A549 (cell line): ENCODE data around the gene ZNF521. TPM values are rescaled to one million over a fixed set of nuclear protein-coding genes. Genes with fewer than 3 reads are reported as not detected.

Experiments used
- ATAC-seq, 2 experiments: fragments of 200-7000 bp in 1 of 2; fragments of >200 bp in 1 of 2; cut with Nextera tagmentation in 1 of 2; cut with Tn5 transposase in 1 of 2; 3 replicates each; pipeline versions ENCODE4 v1.8.0 to v1.9.1; 2018 to 2020; ENCODE audit warnings: mild to moderate bottlenecking in 1 of 2, moderate library complexity in 1 of 2
- CTCF ChIA-PET: fragments of 300-600 bp; sonication (Branson Sonifier 250); formaldehyde crosslinking; extraction: SDS; loops from one replicate; lab custom pipeline; 2021; ENCODE audit warnings: antibody characterized with exemption, inconsistent platforms; lab: Yijun Ruan, JAX
- POLR2A ChIA-PET: fragments of 350-600 bp; formaldehyde crosslinking; extraction: SDS; loops from one replicate; lab custom pipeline; 2021; ENCODE audit warnings: antibody characterized with exemption, inconsistent platforms; lab: Yijun Ruan, JAX
- DNase-seq, 2 experiments: peaks; one replicate each; pipeline versions ENCODE4 v3.0.0 to v3.0.0-alpha.2; 2011 to 2016; ENCODE audit warnings: low read depth in 1 of 2, low spot score in 1 of 2
- FAIRE-seq: peaks from 2 replicates; lab custom pipeline; 2011; peaks lifted over from hg19 to GRCh38; lab: Jason Lieb, UNC
- H3K27ac ChIP-seq, 2 experiments: fragments of >200 bp; sonication (Bioruptor Twin); formaldehyde crosslinking; 3 replicates each; pipeline ENCODE4 v1.5.1; 2016 to 2017
- H3K4me1 ChIP-seq: fragments of >200 bp; sonication (Bioruptor Twin); formaldehyde crosslinking; 3 replicates; pipeline ENCODE4 v1.6.1; 2016
- H3K4me2 ChIP-seq: fragments of >200 bp; sonication (Bioruptor Twin); formaldehyde crosslinking; 3 replicates; pipeline ENCODE4 v1.6.1; 2016
- H3K4me3 ChIP-seq: fragments of >200 bp; sonication (Bioruptor Twin); formaldehyde crosslinking; 3 replicates; pipeline ENCODE4 v1.5.1; 2016
- H3K9me3 ChIP-seq: fragments of >200 bp; sonication (Bioruptor Twin); formaldehyde crosslinking; 3 replicates; pipeline ENCODE4 v1.6.1; 2016
- BHLHE40 ChIP-seq: IDR thresholded peaks from 2 replicates; pipeline ENCODE4 v1.6.1; 2012; ENCODE audit warnings: low read depth, low read length, inconsistent platforms
- CBX8 ChIP-seq: fragments of 200-600 bp; sonication (generic); IDR thresholded peaks from 2 replicates; pipeline ENCODE4 v1.6.1; 2016
- CHD4 ChIP-seq: fragments of 200-600 bp; sonication (generic); IDR thresholded peaks from 2 replicates; pipeline ENCODE4 v1.6.1; 2016; ENCODE audit warnings: antibody characterized with exemption, mild to moderate bottlenecking, borderline replicate concordance
- CTCF ChIP-seq: fragments of >200 bp; sonication (Bioruptor Twin); formaldehyde crosslinking; IDR thresholded peaks from 3 replicates; pipeline ENCODE4 v1.5.1; 2016
- E2F6 ChIP-seq: IDR thresholded peaks from 2 replicates; pipeline ENCODE4 v1.6.1; 2012; ENCODE audit warnings: low read depth, borderline replicate concordance
- EP300 ChIP-seq, 2 experiments: fragments of >200 bp; sonication (Bioruptor Twin); formaldehyde crosslinking; IDR thresholded peaks; 2 replicates in 1 of 2; 3 replicates in 1 of 2; pipeline ENCODE4 v1.6.1; 2016 to 2017
- ESRRA ChIP-seq: fragments of 150-350 bp; IDR thresholded peaks from 2 replicates; pipeline ENCODE4 v1.6.1; 2014; ENCODE audit warnings: mild to moderate bottlenecking, low read length, borderline replicate concordance
- GATA3 ChIP-seq: IDR thresholded peaks from 2 replicates; pipeline ENCODE4 v1.6.1; 2012; ENCODE audit warnings: borderline replicate concordance
- HEYL ChIP-seq: fragments of 250-450 bp; sonication (Bioruptor Pico); IDR thresholded peaks from 2 replicates; pipeline ENCODE4 v1.8.0; 2021; ENCODE audit warnings: mild to moderate bottlenecking, moderate library complexity
- HMGXB4 ChIP-seq: fragments of 250-450 bp; sonication (Bioruptor Pico); IDR thresholded peaks from 2 replicates; pipeline ENCODE4 v1.5.0; 2021; ENCODE audit warnings: mild to moderate bottlenecking, moderate library complexity, borderline replicate concordance
- JUN ChIP-seq, 2 experiments: fragments of >200 bp; sonication (Bioruptor Twin); formaldehyde crosslinking; IDR thresholded peaks; 2 replicates in 1 of 2; 3 replicates in 1 of 2; pipeline ENCODE4 v1.6.1; 2016 to 2017
- JUNB ChIP-seq: fragments of >200 bp; sonication (Bioruptor Twin); formaldehyde crosslinking; IDR thresholded peaks from 2 replicates; pipeline ENCODE4 v1.6.1; 2016
- KDM1A ChIP-seq: fragments of 200-600 bp; sonication (generic); IDR thresholded peaks from 2 replicates; pipeline ENCODE4 v1.6.1; 2016; ENCODE audit warnings: low read depth, mild to moderate bottlenecking
- KDM5A ChIP-seq: fragments of 200-600 bp; sonication (generic); IDR thresholded peaks from 2 replicates; pipeline ENCODE4 v1.6.1; 2016; ENCODE audit warnings: antibody characterized with exemption, mild to moderate bottlenecking
- MAFK ChIP-seq: fragments of 450-650 bp; IDR thresholded peaks from 2 replicates; pipeline ENCODE4 v1.6.1; 2014; ENCODE audit not compliant: partially characterized antibody
- MAZ ChIP-seq: fragments of 150-350 bp; IDR thresholded peaks from 2 replicates; pipeline ENCODE4 v1.6.1; 2014; ENCODE audit warnings: antibody characterized with exemption, low read depth, low read length, borderline replicate concordance
- MYC ChIP-seq: IDR thresholded peaks from 2 replicates; pipeline ENCODE4 v1.6.1; 2012; ENCODE audit warnings: mild to moderate bottlenecking, inconsistent platforms, low read length, improper control_type of control experiment, borderline replicate concordance
- RARB ChIP-seq: fragments of 250-450 bp; sonication (Bioruptor Pico); IDR thresholded peaks from 2 replicates; pipeline ENCODE4 v1.8.0; 2021; ENCODE audit warnings: mild to moderate bottlenecking, moderate library complexity
- RCOR1 ChIP-seq: fragments of 150-350 bp; IDR thresholded peaks from 2 replicates; pipeline ENCODE4 v1.6.1; 2014; ENCODE audit warnings: antibody characterized with exemption, low read length, low read depth
- RFX5 ChIP-seq: fragments of 450-650 bp; IDR thresholded peaks from 2 replicates; pipeline ENCODE4 v1.7.1; 2014; ENCODE audit warnings: antibody characterized with exemption, mild to moderate bottlenecking, moderate library complexity
- RNF2 ChIP-seq: fragments of 200-600 bp; sonication (generic); IDR thresholded peaks from 2 replicates; pipeline ENCODE4 v1.6.1; 2016; ENCODE audit warnings: low read depth, mild to moderate bottlenecking, antibody characterized with exemption, moderate library complexity, borderline replicate concordance
- SREBF2 ChIP-seq: fragments of 450-650 bp; IDR thresholded peaks from 2 replicates; pipeline ENCODE4 v1.6.1; 2014; ENCODE audit warnings: mild to moderate bottlenecking, moderate library complexity
- TP53 ChIP-seq: fragments of 250-450 bp; sonication (Bioruptor Pico); IDR thresholded peaks from 2 replicates; pipeline ENCODE4 v1.5.0; 2021; ENCODE audit warnings: mild to moderate bottlenecking, moderate library complexity
- ZC3H11A ChIP-seq: fragments of 450-650 bp; IDR thresholded peaks from 2 replicates; pipeline ENCODE4 v1.6.1; 2014; ENCODE audit warnings: antibody characterized with exemption, mild to moderate bottlenecking
- ZSCAN20 ChIP-seq: fragments of 250-450 bp; sonication (Bioruptor Pico); IDR thresholded peaks from 2 replicates; pipeline ENCODE4 v1.8.0; 2022; ENCODE audit warnings: mild to moderate bottlenecking, moderate library complexity
- WGBS: methylation state at CpG from one replicate; pipeline ENCODE4 v1.1.6; 2017; ENCODE audit errors: missing lambda C conversion rate; 5-methylcytosine and 5-hydroxymethylcytosine counted together
- polyA plus RNA-seq, 4 experiments: library from polyadenylated mRNA; depleted of rRNA in 3 of 4; stranded (reverse); fragments of >200 nt; fragmentation: RNase III in 1 of 4; extraction: RNeasy Plus Mini Kit Qiagen cat#74134 plus additional on column Dnase treatment in 1 of 4; gene quantifications; 2 replicates in 3 of 4; 3 replicates in 1 of 4; pipeline ENCODE4 v1.2.3, GENCODE V29; 2011 to 2017
- TF ChIP-seq, protein P1 (sequence below): fragments of 250-450 bp; sonication (Bioruptor Pico); IDR thresholded peaks from 2 replicates; pipeline ENCODE4 v1.5.0; 2020; ENCODE audit warnings: low read depth, mild to moderate bottlenecking, moderate library complexity
- TF ChIP-seq, protein P2 (sequence below): IDR thresholded peaks from 2 replicates; pipeline ENCODE4 v1.6.1; 2012

Gene ZNF521
- polyA plus RNA-seq, 2 of the 4 experiments (the other 2 are of a cell fraction), result not detected

- TF ChIP-seq CHD4 (no peak), RCOR1 (no peak), ESRRA (no peak), KDM5A (no peak), GATA3 (no peak), ZC3H11A (no peak), RARB (CRISPR knock-in tag) (no peak), CTCF (no peak), CBX8 (no peak), HEYL (no peak), RNF2 (no peak), E2F6 (no peak)
- no peak for ATAC-seq
- POLR2A ChIA-PET, result no interaction called here
- no peak for DNase-seq
- Histone ChIP-seq H3K4me3 (no peak overlapping the region), H3K9me3 (no peaks in the 10 kb centered on the region), H3K27ac (no peak overlapping the region), H3K4me1 (no peaks in the 10 kb centered on the region), H3K4me2 (no peak overlapping the region)
- CTCF ChIA-PET, result no interaction called here
- 0% methylated on average over 3 of the region's 3 CpGs for WGBS
- FAIRE-seq, result no peak
These were observed 13.3 kb upstream of the ZNF521 start for GRCh38 chr18:25365242-25365641.

- FAIRE-seq, result no peak
- Histone ChIP-seq H3K4me2 (no peak overlapping the region), H3K9me3 (no peaks in the 10 kb centered on the region), H3K4me3 (no peak overlapping the region), H3K27ac (no peak overlapping the region), H3K4me1 (no peaks in the 10 kb centered on the region)
- TF ChIP-seq MYC (no peak), JUNB (no peak), HMGXB4 (CRISPR knock-in tag) (no peak), RFX5 (no peak), KDM1A (no peak), SREBF2 (no peak), JUN (IDR thresholded peaks at IDR 0.05) (no peak), ZSCAN20 (no peak), MAFK (no peak), TP53 (CRISPR knock-in tag) (no peak), EP300 (IDR thresholded peaks at IDR 0.05) (no peak), MAZ (no peak), BHLHE40 (no peak)
- TF ChIP-seq, protein P1, sequence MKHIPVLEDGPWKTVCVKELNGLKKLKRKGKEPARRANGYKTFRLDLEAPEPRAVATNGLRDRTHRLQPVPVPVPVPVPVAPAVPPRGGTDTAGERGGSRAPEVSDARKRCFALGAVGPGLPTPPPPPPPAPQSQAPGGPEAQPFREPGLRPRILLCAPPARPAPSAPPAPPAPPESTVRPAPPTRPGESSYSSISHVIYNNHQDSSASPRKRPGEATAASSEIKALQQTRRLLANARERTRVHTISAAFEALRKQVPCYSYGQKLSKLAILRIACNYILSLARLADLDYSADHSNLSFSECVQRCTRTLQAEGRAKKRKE, result no peak
- TF ChIP-seq, protein P2, sequence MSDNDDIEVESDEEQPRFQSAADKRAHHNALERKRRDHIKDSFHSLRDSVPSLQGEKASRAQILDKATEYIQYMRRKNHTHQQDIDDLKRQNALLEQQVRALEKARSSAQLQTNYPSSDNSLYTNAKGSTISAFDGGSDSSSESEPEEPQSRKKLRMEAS, result no peak
- ATAC-seq, result no peak
- DNase-seq, result no peak
- POLR2A ChIA-PET, result no interaction called here
- CTCF ChIA-PET, result no interaction called here
These were observed 12.8 kb upstream of the ZNF521 start for GRCh38 chr18:25364732-25365131.
